NK-92 (cell line): ENCODE data around the gene DNPH1.

Experiments used
- DNase-seq: peaks from one replicate; lab custom pipeline; 2025; ENCODE audit not compliant: unreplicated experiment; lab: John Stamatoyannopoulos, UW

Gene DNPH1

GRCh38 chr6:43216200-43216599, 13.1 kb downstream of the DNPH1 start:
- no peak for DNase-seq

- no peak for DNase-seq
These were observed 14.2 kb downstream of the DNPH1 start for GRCh38 chr6:43215066-43215465.

- no peak for DNase-seq
These were observed 15.8 kb downstream of the DNPH1 start for GRCh38 chr6:43213431-43213830.

- no peak for DNase-seq
These were observed 17.3 kb downstream of the DNPH1 start for GRCh38 chr6:43211955-43212354.

GRCh38 chr6:43207286-43207685, 22.0 kb downstream of the DNPH1 start:
- DNase-seq: no peak

- DNase-seq: no peak
These were observed 23.4 kb downstream of the DNPH1 start for GRCh38 chr6:43205849-43206248.

GRCh38 chr6:43204271-43205105, 24.8 kb downstream of the DNPH1 start:
- DNase-seq: no peak

- no peak for DNase-seq
These were observed 25.6 kb downstream of the DNPH1 start for GRCh38 chr6:43203718-43204095.

GRCh38 chr6:43203029-43203717, 26.1 kb downstream of the DNPH1 start:
- DNase-seq: no peak

GRCh38 chr6:43202451-43202850, 26.8 kb downstream of the DNPH1 start:
- DNase-seq: no peak

- no peak for DNase-seq
These were observed 28.7 kb downstream of the DNPH1 start for GRCh38 chr6:43200541-43200940.

GRCh38 chr6:43199912-43200311, 29.4 kb downstream of the DNPH1 start:
- no peak for DNase-seq

GRCh38 chr6:43196337-43196736, 32.9 kb downstream of the DNPH1 start:
- DNase-seq: no peak

- DNase-seq: no peak
These were observed 35.4 kb downstream of the DNPH1 start for GRCh38 chr6:43193929-43194328.

GRCh38 chr6:43192911-43193310, 36.4 kb downstream of the DNPH1 start:
- no peak for DNase-seq

GRCh38 chr6:43189776-43190304, 39.4 kb downstream of the DNPH1 start:
- DNase-seq: no peak

GRCh38 chr6:43188426-43188825, 40.9 kb downstream of the DNPH1 start:
- no peak for DNase-seq

GRCh38 chr6:43187821-43188220, 41.5 kb downstream of the DNPH1 start:
- no peak for DNase-seq

- DNase-seq: no peak
These were observed 42.6 kb downstream of the DNPH1 start for GRCh38 chr6:43186706-43187105.

- no peak for DNase-seq
These were observed 43.3 kb downstream of the DNPH1 start for GRCh38 chr6:43186019-43186418.

- no peak for DNase-seq
These were observed 43.8 kb downstream of the DNPH1 start for GRCh38 chr6:43185391-43185985.
